K562 (cell line): ENCODE measurements around the gene ARV1. TPM values are rescaled to one million over a fixed set of nuclear protein-coding genes. Genes with fewer than 3 reads are reported as not detected.

Source experiments
- ATF7 ChIP-seq: fragments of 450-650 bp; IDR thresholded peaks from 2 replicates; pipeline ENCODE4 v1.7.1; 2014; ENCODE audit warnings: mild to moderate bottlenecking, moderate library complexity
- CBFA2T2 ChIP-seq: fragments of 450-650 bp; conservative IDR thresholded peaks from 2 replicates; pipeline ENCODE4 v1.6.1; 2017; ENCODE audit warnings: mild to moderate bottlenecking
- DMBX1 ChIP-seq: fragments of 250-450 bp; sonication (Bioruptor Pico); IDR thresholded peaks from 2 replicates; pipeline ENCODE4 v1.8.0; 2022; ENCODE audit warnings: inconsistent platforms, mild to moderate bottlenecking, moderate library complexity, borderline replicate concordance
- ETV1 ChIP-seq: fragments of 450-650 bp; conservative IDR thresholded peaks from 2 replicates; pipeline ENCODE4 v1.6.1; 2016; ENCODE audit warnings: missing genetic modification characterization, control low read depth, low read depth, missing compliant biosample characterization
- HMBOX1 ChIP-seq: sonication (generic); IDR thresholded peaks from 2 replicates; pipeline ENCODE4 v1.6.1; 2016
- MEF2D ChIP-seq: conservative IDR thresholded peaks from 2 replicates; pipeline ENCODE4 v1.6.1; 2016; ENCODE audit warnings: low read depth, missing genetic modification characterization, missing compliant biosample characterization
- MGA ChIP-seq: fragments of 450-650 bp; IDR thresholded peaks from 2 replicates; pipeline ENCODE4 v1.6.1; 2016; ENCODE audit warnings: mild to moderate bottlenecking, moderate library complexity
- ZBTB7A ChIP-seq: IDR thresholded peaks from 2 replicates; pipeline ENCODE4 v1.6.1; 2011; ENCODE audit warnings: low read depth, mild to moderate bottlenecking, low read length, moderate library complexity, borderline replicate concordance; ENCODE audit not compliant: control insufficient read depth
- ZNF280A ChIP-seq: fragments of 450-650 bp; IDR thresholded peaks from 2 replicates; pipeline ENCODE4 v1.6.1; 2018; ENCODE audit warnings: mild to moderate bottlenecking, low read depth; ENCODE audit not compliant: partially characterized antibody
- polyA plus RNA-seq, 8 experiments: library from polyadenylated mRNA; depleted of rRNA in 4 of 8; stranded (reverse) in 5 of 8; unstranded in 3 of 8; fragments of >200 nt; fragmentation: Nextera tagmentation in 2 of 8; fragmentation: Illumina TruSeq in 1 of 8; extraction: Ambion mirVana in 2 of 8; extraction: Trizol in 1 of 8; gene quantifications; 2 replicates each; pipeline versions ENCODE4 v1.2.1 to v1.2.3, GENCODE V29; 2011 to 2014; ENCODE audit warnings: inconsistent platforms in 1 of 8, missing spikeins in 1 of 8
- total RNA-seq, 7 experiments: library from RNA; depleted of rRNA in 6 of 7; stranded (reverse); fragments of >200 nt in 6 of 7; fragmentation: Illumina TruSeq in 2 of 7; extraction: Trizol in 2 of 7; gene quantifications; 2 replicates each; pipeline versions ENCODE4 v1.2.1 to v1.2.3, GENCODE V29; 2011 to 2021; ENCODE audit warnings: low replicate concordance in 1 of 7

ARV1 gene
- total and polyA plus RNA-seq, 9 of the 15 experiments (the other 6 are each of a cell fraction or from before 2014, with no cell fraction given) = 54.8 to 139 (median 74.0) TPM

GRCh38 chr1:231045921-231046729 lies 67.2 kb downstream of the ARV1 start (continued):
- TF ChIP-seq ZNF280A = peak; percentile 51
- peak; percentile 37; the same call in 1 of the 2 replicates for TF ChIP-seq ETV1 (tag)
- peak; percentile 81 for TF ChIP-seq CBFA2T2
- peak; percentile 87 for TF ChIP-seq DMBX1 (CRISPR knock-in tag)
- peak; percentile 63; the same call in 1 of the 2 replicates for TF ChIP-seq HMBOX1
- 0 out of 2 replicates have a peak, but pooled peaks have one; percentile 54 for TF ChIP-seq MEF2D (tag)
- peak; percentile 63 for TF ChIP-seq MGA
- TF ChIP-seq ZBTB7A = peak; percentile 72; the same call in 1 of the 2 replicates
- peak; percentile 28; the same call in 1 of the 2 replicates for TF ChIP-seq ATF7
